Cardiac fibroblast (primary cell): ENCODE data around the gene S100A14.
A peak's percentile ranks its signal among the peaks of the same experiment; 100 is the strongest.

Experiments used
- DNase-seq, 2 donors: peaks; one replicate each; pipeline versions ENCODE4 v3.0.0 to v3.0.0-alpha.2; 2010; ENCODE audit warnings: low read depth in 2 of 2
- H3K4me3 ChIP-seq, 2 donors: replicated peaks in 1 of 2; 1 replicate in 1 of 2; 2 replicates in 1 of 2; pipeline ENCODE4 v1.5.1; 2011; ENCODE audit warnings: low read depth in 2 of 2, low read length in 2 of 2, mild to moderate bottlenecking in 2 of 2, moderate library complexity in 1 of 2
- CTCF ChIP-seq: IDR thresholded peaks from one replicate; pipeline ENCODE4 v1.5.1; 2011; ENCODE audit warnings: low read depth, mild to moderate bottlenecking, low read length, inconsistent platforms

The S100A14 gene

GRCh38 chr1:153658400-153659174, 42.5 kb upstream of the S100A14 start, which contains the start of gene SNAPIN:
TSS of gene SNAPIN (plus strand) at chr1:153658703. CDS start at chr1:153658744, 41 bp downstream.
- peak within 1 kb of the TSS; percentile 81 to 91 for H3K4me3 ChIP-seq
- no peak for TF ChIP-seq CTCF
- DNase-seq, result peak; percentile 84 to 91

GRCh38 chr1:153655333-153655732, 39.2 kb upstream of the S100A14 start:
- DNase-seq, result no peak
- H3K4me3 ChIP-seq, result no peak overlapping the region
- no peak for TF ChIP-seq CTCF

GRCh38 chr1:153652805-153653500, 36.8 kb upstream of the S100A14 start:
- H3K4me3 ChIP-seq, result no peak overlapping the region
- DNase-seq, result peak; percentile 51 to 68

GRCh38 chr1:153651771-153652170, 35.6 kb upstream of the S100A14 start:
- H3K4me3 ChIP-seq, result no peak overlapping the region
- TF ChIP-seq CTCF, result no peak
- no peak for DNase-seq

More at GRCh38 chr1:153652805-153653500, 36.8 kb upstream of the S100A14 start:
- no peak for TF ChIP-seq CTCF

- no peak for DNase-seq
- H3K4me3 ChIP-seq, result no peak overlapping the region
- TF ChIP-seq CTCF, result no peak
Measured at GRCh38 chr1:153649863-153650235, 33.7 kb upstream of the S100A14 start.

DNA sequence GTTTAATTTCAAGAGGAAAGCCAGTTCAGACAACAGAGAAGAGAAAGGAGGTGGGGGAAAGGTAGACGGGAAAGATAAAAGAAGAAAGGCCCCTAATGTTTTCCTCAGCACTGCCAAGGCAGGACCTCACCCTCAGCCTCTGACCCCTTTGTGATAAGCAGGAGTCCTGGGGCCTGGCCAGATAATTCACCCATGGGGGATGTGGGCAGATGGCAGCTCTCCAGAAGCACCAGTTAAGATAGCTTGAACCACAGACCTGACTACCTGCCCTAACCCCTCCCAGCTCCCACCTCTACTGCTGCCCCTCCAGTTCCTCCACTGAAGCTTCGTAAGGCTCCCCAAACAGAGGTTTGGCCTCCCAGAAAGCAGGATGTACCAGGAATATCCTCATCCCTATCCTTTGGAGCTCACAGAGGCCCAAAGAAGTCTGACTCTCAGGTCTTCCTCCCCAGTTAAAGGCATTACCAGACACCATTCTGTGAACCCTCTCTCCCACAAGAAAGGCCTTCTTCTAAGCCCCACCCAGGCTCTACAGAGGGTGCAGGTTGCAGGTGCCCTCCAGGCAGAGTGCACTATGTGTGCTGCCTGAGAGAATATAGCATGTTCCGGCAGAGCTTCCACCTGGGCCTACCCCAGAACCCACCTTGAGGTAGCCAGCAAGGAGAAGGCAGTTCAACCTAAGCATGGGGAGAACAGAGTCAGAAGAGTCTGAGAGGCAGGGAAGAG, 33.2 kb upstream of the S100A14 start:
- no peak for DNase-seq
- H3K4me3 ChIP-seq, result no peak overlapping the region
- TF ChIP-seq CTCF, result no peak
